H1 (cell line): ENCODE results near the gene TRAPPC2. TPM values are rescaled to one million over a fixed set of nuclear protein-coding genes. Genes with fewer than 3 reads are reported as not detected.

Experiments
- CHD7 ChIP-seq: fragments of 300-600 bp; sonication (generic); IDR thresholded peaks from 2 replicates; pipeline ENCODE4 v1.7.1; 2012; ENCODE audit warnings: low read length, moderate library complexity, mild to moderate bottlenecking, inconsistent platforms; ENCODE audit not compliant: insufficient replicate concordance
- KDM1A ChIP-seq: fragments of 200-600, 300-600 bp; sonication (generic); IDR thresholded peaks from 2 replicates; pipeline ENCODE4 v1.7.1; 2016; ENCODE audit warnings: mild to moderate bottlenecking, low read length, borderline replicate concordance
- MAFK ChIP-seq: IDR thresholded peaks from 2 replicates; pipeline ENCODE4 v1.6.1; 2012; ENCODE audit warnings: low read depth, mild to moderate bottlenecking, improper control_type of control experiment, low read length
- NRF1 ChIP-seq: IDR thresholded peaks from 2 replicates; pipeline ENCODE4 v1.6.1; 2011; ENCODE audit warnings: mild to moderate bottlenecking, low read depth, low read length, improper control_type of control experiment
- SAP30 ChIP-seq: fragments of 300-600 bp; sonication (generic); IDR thresholded peaks from 2 replicates; pipeline ENCODE4 v1.7.1; 2012; ENCODE audit warnings: low read length, moderate library complexity, mild to moderate bottlenecking, inconsistent platforms; ENCODE audit not compliant: insufficient read depth, insufficient replicate concordance
- SUZ12 ChIP-seq: fragments of 200-600 bp; sonication (generic); IDR thresholded peaks from 2 replicates; pipeline ENCODE4 v1.6.1; 2012; ENCODE audit warnings: mild to moderate bottlenecking, inconsistent platforms, low read length, moderate library complexity, mixed read lengths
- TAF7 ChIP-seq: optimal IDR thresholded peaks from 2 replicates; pipeline ENCODE3; 2011; ENCODE audit warnings: low read depth, mild to moderate bottlenecking, inconsistent platforms, low read length, moderate library complexity, borderline replicate concordance
- ZNF274 ChIP-seq: IDR thresholded peaks from 2 replicates; pipeline ENCODE4 v1.7.0; 2012; ENCODE audit warnings: low read length, borderline replicate concordance; ENCODE audit errors: extremely low read depth
- polyA plus RNA-seq, 7 experiments: library from polyadenylated mRNA; depleted of rRNA in 3 of 7; stranded (reverse) in 5 of 7; unstranded in 2 of 7; fragments of >200 nt in 5 of 7; fragments of 200-250 nt in 2 of 7; gene quantifications; 1 replicate in 5 of 7; 2 replicates in 1 of 7; 4 replicates in 1 of 7; pipeline versions ENCODE4 v1.2.1 to v1.2.3, GENCODE V29; 2011 to 2013; ENCODE audit warnings: missing spikeins in 2 of 7, mixed read lengths in 2 of 7
- total RNA-seq: library from RNA; stranded (reverse); fragmentation: NEBNext Ultra II Directional; extraction: Animal tissue kit (Norgen Biotek cat#: 25700); gene quantifications from 2 replicates; pipeline ENCODE4 v1.2.1, GENCODE V29; 2021

Gene TRAPPC2
- total and polyA plus RNA-seq, 2 of the 8 experiments (the other 6 are each of a cell fraction or from before 2014, with no cell fraction given), result 6.7 to 10.8 TPM

DNA sequence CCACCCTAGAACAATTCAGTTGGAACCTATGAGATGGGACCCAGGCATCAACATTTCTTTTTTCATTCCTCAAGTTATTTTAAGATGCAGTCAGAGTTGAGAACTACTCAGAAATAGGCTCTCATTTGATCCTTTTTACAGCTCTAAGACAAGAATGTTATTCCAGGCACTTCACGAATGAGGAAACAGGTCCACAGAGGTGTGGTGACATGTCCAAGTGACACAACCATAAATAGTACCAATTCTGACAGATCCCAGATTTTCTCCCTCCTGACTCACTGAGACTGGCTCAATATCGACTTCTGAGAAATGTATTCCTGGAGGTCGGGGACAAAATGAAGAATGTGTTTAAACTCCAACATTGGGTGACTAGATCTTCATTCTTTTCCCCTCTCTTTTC, 70.4 kb downstream of the TRAPPC2 start (continued):
- TF ChIP-seq CHD7, result no peak
- no peak for TF ChIP-seq SAP30
- TF ChIP-seq SUZ12, result no peak
- no peak for TF ChIP-seq NRF1
- no peak for TF ChIP-seq TAF7
- TF ChIP-seq ZNF274, result no peak
- no peak for TF ChIP-seq KDM1A
- TF ChIP-seq MAFK, result no peak
- TF ChIP-seq, all 59 proteins: peak for 0
